Motor neuron (in vitro differentiated cells): ENCODE results near the gene IL4R. TPM values are rescaled to one million over a fixed set of nuclear protein-coding genes. Genes with fewer than 3 reads are reported as not detected.
"Not testable (repeated sequence)": the region's sequence is repeated elsewhere in the genome, so short reads cannot be mapped to it uniquely, and the experiment has no call there.

Source experiments
- ATAC-seq, 8 experiments: fragments of 200-7000 bp; cut with Tn5 transposase; replicated peaks in 6 of 8; 2 replicates each; pipeline ENCODE4 v1.8.0; 2021; ENCODE audit warnings: mild to moderate bottlenecking in 8 of 8, moderate library complexity in 8 of 8
- H3K27ac ChIP-seq, 2 donors: fragments of 250-450 bp; sonication (Bioruptor Pico); 2 replicates each; pipeline ENCODE4 v1.9.0; 2021; ENCODE audit warnings: antibody characterized with exemption in 2 of 2, mild to moderate bottlenecking in 2 of 2, moderate library complexity in 1 of 2
- H3K4me1 ChIP-seq, 2 donors: fragments of 250-450 bp; sonication (Bioruptor Pico); replicated peaks in 1 of 2; 2 replicates each; pipeline ENCODE4 v1.6.1; 2021; ENCODE audit warnings: antibody characterized with exemption in 2 of 2, mild to moderate bottlenecking in 2 of 2, moderate library complexity in 1 of 2
- H3K4me3 ChIP-seq, 5 donors: fragments of 250-450 bp; sonication (Bioruptor Pico); 2 replicates each; pipeline ENCODE4 v1.9.0; 2021; ENCODE audit warnings: antibody characterized with exemption in 5 of 5, mild to moderate bottlenecking in 5 of 5, moderate library complexity in 4 of 5
- WGBS, 10 experiments: fragments of 450-650 bp; shearing (Covaris generic); methylation state at CpG; one replicate each; pipeline ENCODE4 v1.0.0; 2022; 5-methylcytosine and 5-hydroxymethylcytosine counted together
- in situ Hi-C, 9 experiments: fragments of 400-800 bp; cut with MboI; loops; one replicate each; pipeline ENCODE4 v1.15.0; 2021; ENCODE audit warnings: low sequenced_read_pairs in 9 of 9, low pct_unique_long_range_greater_than_20kb in 2 of 9; ENCODE audit not compliant: unreplicated experiment in 9 of 9
- total RNA-seq, 8 experiments: library from RNA; unstranded; fragments of 300-600 nt; gene quantifications; 2 replicates each; pipeline versions ENCODE4 v1.2.3 to v1.2.4, GENCODE V29; 2022

The IL4R gene
- total RNA-seq = 10 to 100 TPM in 2 of 8 experiments, 1 to 10 TPM in 3, under 1 TPM in 3; 0.33 to 14.6 (median 4.3) TPM

GRCh38 chr16:27313422-27314160 is at the start of gene IL4R:
IL4R (plus strand) TSS chr16:27313974; CDS start chr16:27340204, 26,230 bp downstream.
- peak; percentile 34 to 82 (median 73) for ATAC-seq
- in situ Hi-C loops = no loop called here
- H3K4me3 ChIP-seq = peak within 1 kb of the TSS; percentile 29 to 53 (median 41)
- H3K27ac ChIP-seq = no peak within 1 kb of the TSS
- WGBS, 10 experiments = 0 to 10% (median 3%) methylated on average over 1 to 9 of the region's 85 CpGs; no CpG with 5 or more reads in 4 of the 10 experiments
- H3K4me1 ChIP-seq = peaks cover 0 to 4% of the 10 kb centered on the region in 2 donors

- in situ Hi-C loops = no loop called here
- Histone ChIP-seq H3K27ac (no peak overlapping the region), H3K4me1 (peaks cover under 1 to 3% of the 10 kb centered on the region in 2 donors), H3K4me3 (no peak overlapping the region)
- WGBS, 10 experiments = 28 to 92% (median 86%) methylated on average over 2 to 6 of the region's 6 CpGs
- peak in 1 of 8 experiments; percentile 7 for ATAC-seq
Measured at GRCh38 chr16:27264151-27264550, 49.6 kb upstream of the IL4R start.

DNA sequence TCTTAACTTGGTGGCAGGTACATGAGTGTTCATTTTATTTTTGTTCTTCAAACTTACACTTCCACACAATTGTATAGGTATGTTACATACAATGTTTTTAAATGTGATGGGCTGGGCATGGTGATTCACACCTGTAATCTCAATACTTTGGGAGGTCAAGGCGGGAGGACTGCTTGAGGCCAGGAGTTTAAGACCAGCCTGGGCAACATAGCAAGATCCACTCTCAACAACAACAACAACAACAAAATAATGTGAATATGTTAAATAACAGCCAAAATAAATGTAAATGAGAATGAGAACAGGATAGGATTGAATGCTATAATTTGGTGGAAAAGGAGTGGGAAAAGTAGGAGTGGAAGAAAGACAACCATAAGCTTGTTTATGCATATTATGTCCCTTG is 47.8 kb upstream of the IL4R start:
- ATAC-seq = no peak
- WGBS, 10 experiments = 63 to 100% (median 100%) methylated on average over 1 of the region's 1 CpG; no CpG with 5 or more reads in 6 of the 10 experiments
- in situ Hi-C loops = no loop called here
- Histone ChIP-seq H3K4me1 (peaks cover 8 to 9% of the 10 kb centered on the region in 2 donors), H3K27ac (no peak overlapping the region), H3K4me3 (no peak overlapping the region)

- in situ Hi-C loops = no loop called here
- H3K4me1 ChIP-seq = peaks cover 8 to 9% of the 10 kb centered on the region in 2 donors
- WGBS, 10 experiments = 73 to 100% (median 90%) methylated on average over 2 to 7 of the region's 8 CpGs
- ATAC-seq = no peak
- no peak overlapping the region for H3K27ac ChIP-seq
- no peak overlapping the region for H3K4me3 ChIP-seq
Measured at GRCh38 chr16:27267037-27267677, 46.6 kb upstream of the IL4R start.

- Histone ChIP-seq H3K4me3 (peak within 1 kb of the TSS; percentile 50 to 83 (median 61)), H3K27ac (peak within 1 kb of the TSS; percentile 60 to 75), H3K4me1 (peaks cover 8 to 9% of the 10 kb centered on the region in 2 donors)
- ATAC-seq = peak; percentile 99 to 100 (median 100)
- in situ Hi-C loops = no loop called here
- WGBS, 10 experiments = 0 to 40% (median 6%) methylated on average over 1 to 18 of the region's 58 CpGs; no CpG with 5 or more reads in 3 of the 10 experiments
Measured at GRCh38 chr16:27268376-27269299, 45.1 kb upstream of the IL4R start, which contains the start of gene NSMCE1. NSMCE1 (minus strand) TSS chr16:27268772; CDS start chr16:27257570, 11,202 bp downstream.

GRCh38 chr16:27269300-27270150 is 44.2 kb upstream of the IL4R start:
- 64 to 100% (median 94%) methylated on average over 1 to 6 of the region's 9 CpGs; no CpG with 5 or more reads in 1 of the 10 experiments for WGBS, 10 experiments
- peak overlapping the region; percentile 50 to 83 (median 61) for H3K4me3 ChIP-seq
- H3K27ac ChIP-seq = no peak overlapping the region
- peaks cover 8 to 9% of the 10 kb centered on the region in 2 donors for H3K4me1 ChIP-seq
- in situ Hi-C loops = no loop called here
- no peak for ATAC-seq

GRCh38 chr16:27270349-27270748 is 43.4 kb upstream of the IL4R start:
- Histone ChIP-seq H3K4me1 (peaks cover 8 to 9% of the 10 kb centered on the region in 2 donors), H3K4me3 (no peak overlapping the region), H3K27ac (no peak overlapping the region)
- no peak for ATAC-seq
- WGBS, 10 experiments = 80 to 100% (median 100%) methylated on average over 1 to 4 of the region's 4 CpGs; no CpG with 5 or more reads in 1 of the 10 experiments
- in situ Hi-C loops = no loop called here

DNA sequence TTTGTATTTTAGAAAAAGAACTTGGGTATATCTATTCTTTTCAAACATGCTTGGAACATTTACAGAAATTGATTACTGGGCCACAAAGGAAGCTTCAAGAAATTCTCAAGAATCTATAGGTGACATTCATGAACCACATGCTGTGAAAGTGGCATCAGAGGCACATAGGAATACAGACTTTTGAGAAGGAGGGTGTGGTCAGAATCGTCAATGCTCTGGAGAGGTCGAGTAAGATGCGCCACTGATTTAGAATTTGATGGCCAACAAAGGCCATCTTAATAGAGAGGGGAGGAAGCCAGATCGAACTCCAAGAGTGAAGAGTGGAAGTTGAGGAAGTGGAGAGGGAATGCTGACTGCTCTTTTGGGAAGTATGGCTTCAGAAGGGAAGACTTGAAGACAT is 41.7 kb upstream of the IL4R start:
- WGBS, 10 experiments = 50 to 100% (median 81%) methylated on average over 1 to 4 of the region's 4 CpGs; no CpG with 5 or more reads in 3 of the 10 experiments
- ATAC-seq = no peak
- Histone ChIP-seq H3K27ac (no peak overlapping the region), H3K4me1 (peaks cover 8 to 9% of the 10 kb centered on the region in 2 donors), H3K4me3 (no peak overlapping the region)
- in situ Hi-C loops = no loop called here

DNA sequence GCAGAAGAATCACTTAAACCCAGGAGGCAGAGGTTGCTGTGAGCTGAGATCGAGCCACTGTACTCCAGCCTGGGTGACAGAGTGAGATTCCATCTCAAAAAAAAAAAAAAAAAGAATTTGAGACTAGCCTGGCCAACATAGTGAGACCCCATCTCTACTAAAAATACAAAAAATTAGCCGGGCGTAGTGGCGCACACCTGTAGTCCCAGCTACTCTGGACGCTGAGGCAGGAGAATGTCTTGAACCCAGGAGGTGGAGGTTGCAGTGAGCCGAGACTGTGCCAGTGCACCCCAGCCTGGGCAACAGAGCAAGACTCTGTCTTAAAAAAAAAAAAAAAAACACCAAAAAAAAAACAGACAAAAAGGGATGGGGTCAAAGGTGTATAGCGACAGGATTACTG is 41.1 kb upstream of the IL4R start:
- H3K4me3 ChIP-seq, H3K4me1 ChIP-seq, ATAC-seq, H3K27ac ChIP-seq, in situ Hi-C loops: not testable (repeated sequence)
- WGBS, 10 experiments = 67 to 100% (median 94%) methylated on average over 1 to 7 of the region's 7 CpGs

DNA sequence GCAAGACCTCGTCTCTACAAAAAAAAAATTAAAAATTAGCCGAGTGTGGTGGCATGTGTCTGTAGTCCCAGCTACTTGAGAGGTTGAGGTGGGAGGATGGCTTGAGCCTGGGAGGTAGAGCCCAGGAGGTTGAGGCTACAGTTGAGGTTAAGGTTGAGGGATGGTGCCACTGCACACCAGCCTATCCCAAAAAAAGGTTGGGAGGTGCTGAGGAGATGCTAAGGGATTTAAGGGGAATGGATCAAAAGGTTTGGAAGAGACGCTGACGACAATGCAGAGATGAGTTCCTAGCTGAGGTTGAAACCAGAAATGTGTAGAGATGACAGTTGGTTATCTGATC is 40.5 kb upstream of the IL4R start:
- H3K4me3 ChIP-seq = no peak overlapping the region
- no peak for ATAC-seq
- in situ Hi-C loops = no loop called here
- peaks cover 6 to 8% of the 10 kb centered on the region in 2 donors for H3K4me1 ChIP-seq
- WGBS, 10 experiments = 86 to 100% (median 98%) methylated on average over 1 to 4 of the region's 4 CpGs; no CpG with 5 or more reads in 2 of the 10 experiments
- no peak overlapping the region for H3K27ac ChIP-seq

DNA sequence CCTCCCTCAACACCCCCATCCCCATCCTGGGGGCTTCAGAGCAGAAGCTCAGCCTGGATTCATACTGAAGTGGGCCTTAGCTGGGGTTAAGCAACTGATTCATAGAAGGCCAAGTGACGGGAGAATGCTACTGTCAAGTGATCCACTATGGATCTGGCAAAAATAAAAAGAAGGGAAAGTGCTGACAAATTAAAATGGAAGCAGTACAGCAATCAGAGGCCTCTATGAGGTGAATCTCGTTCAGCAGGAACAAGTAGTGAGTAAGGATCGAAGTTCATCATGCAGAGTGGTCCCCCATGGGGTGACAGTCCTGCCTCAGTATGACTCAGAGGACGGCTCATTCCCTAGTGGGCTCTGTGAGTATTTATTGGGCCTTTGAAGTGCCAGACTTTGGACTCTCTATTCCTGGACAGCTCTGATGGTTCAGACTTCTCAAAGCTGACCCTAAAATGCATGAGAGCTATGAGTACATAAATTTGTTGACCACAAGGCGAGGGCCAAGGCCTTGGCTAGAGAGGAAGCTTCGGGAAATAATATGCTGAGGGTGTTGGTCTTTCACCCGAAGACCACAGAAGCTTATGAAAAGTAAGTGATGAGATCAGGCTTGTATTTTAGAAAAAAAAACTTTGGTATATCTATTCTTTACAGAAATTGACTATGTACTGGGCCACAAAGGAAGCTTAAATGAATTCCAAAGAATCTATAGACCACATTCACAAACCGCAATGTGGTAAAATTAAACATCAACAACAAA is 39.9 kb upstream of the IL4R start:
- Histone ChIP-seq H3K27ac (no peak overlapping the region), H3K4me1 (peaks cover 6 to 8% of the 10 kb centered on the region in 2 donors), H3K4me3 (no peak overlapping the region)
- in situ Hi-C loops = no loop called here
- peak in 2 of 8 experiments; percentile 52 to 55 for ATAC-seq
- 30 to 100% (median 77%) methylated on average over 1 to 7 of the region's 8 CpGs for WGBS, 10 experiments
